ENCODE data around the gene C6.
"Not testable (repeated sequence)": the region's sequence is repeated elsewhere in the genome, so short reads cannot be mapped to it uniquely, and the experiment has no call there.

The C6 gene

GRCh38 chr5:41196197-41196596 is 17.1 kb downstream of the C6 start:
- DNase-seq: no peak

DNA sequence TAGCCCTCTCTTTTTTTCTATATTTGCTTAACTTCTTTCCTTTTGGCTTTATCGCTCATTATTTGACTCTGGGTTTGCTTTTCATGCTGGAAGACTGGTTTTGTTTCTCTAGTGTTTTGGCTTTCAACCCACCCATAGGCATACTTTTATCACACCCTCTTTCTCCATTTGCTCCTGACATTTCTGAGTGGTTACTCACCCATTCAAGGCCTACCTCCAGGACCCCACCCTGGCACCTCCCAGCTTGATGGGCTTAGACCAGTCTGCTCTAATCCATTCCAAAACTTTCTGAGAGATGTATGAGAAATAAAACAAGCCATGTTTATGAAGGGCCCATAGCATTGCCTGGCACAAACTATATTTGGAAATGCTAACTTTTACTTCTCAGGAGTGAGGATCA is 18.1 kb downstream of the C6 start:
- DNase-seq: no peak

DNA sequence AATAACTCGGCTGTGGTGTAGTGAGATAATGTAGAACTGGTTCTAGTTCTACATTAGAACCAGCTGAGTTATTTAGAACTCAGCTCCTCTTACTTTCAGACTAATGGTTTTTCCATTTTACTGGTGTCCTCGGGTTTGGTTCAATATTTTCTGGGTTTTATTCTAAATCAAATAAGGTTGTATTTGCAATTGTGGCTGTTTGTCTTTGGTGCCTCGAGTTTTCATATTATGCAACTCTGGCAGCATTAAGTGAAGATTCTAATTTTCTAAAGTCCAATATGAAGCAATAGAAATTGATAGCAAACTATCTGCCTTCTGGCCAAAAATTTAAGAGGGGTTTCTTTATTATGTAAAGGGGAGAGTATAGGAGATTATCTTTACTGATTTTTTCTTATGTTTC is 19.0 kb downstream of the C6 start:
- DNase-seq: no peak

DNA sequence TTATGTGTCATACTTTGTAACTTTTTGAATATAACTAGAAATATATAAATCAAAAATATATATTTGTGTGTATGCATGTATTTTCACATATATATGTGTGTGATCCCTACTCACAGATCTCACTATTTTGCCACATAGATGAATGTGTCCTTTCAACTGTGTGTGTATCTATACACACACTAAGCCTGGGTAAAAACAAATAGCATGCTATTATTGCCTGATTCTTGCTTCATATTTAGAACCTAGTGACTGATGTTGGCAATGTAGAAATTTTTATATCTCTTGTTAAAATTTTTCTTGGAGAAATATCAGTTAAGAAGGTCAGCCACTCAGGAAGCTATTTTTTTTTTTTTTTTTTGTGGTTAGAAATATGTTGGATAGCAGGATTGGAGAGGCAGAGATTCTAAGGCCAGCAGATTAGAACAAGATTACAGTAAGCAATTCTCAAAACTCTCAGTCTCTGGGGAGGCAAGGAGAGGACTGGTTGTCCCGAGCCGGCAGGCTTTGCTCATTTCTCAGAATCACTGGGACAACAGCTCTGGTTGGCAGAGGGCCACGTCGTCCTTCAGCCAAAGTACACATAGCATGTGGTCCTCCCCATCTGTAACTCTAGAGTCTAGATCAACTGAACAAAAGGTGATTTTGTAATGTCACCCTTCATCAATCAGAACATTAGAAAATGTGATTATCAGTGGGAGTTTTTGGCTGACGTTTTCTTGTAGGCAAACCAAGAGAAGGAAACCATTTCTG is 19.7 kb downstream of the C6 start:
- peak; percentile 13 for DNase-seq

- no peak for DNase-seq
Observed at GRCh38 chr5:41191249-41191648, 22.1 kb downstream of the C6 start.

GRCh38 chr5:41186143-41186542 is 27.2 kb downstream of the C6 start:
- DNase-seq: no peak

DNA sequence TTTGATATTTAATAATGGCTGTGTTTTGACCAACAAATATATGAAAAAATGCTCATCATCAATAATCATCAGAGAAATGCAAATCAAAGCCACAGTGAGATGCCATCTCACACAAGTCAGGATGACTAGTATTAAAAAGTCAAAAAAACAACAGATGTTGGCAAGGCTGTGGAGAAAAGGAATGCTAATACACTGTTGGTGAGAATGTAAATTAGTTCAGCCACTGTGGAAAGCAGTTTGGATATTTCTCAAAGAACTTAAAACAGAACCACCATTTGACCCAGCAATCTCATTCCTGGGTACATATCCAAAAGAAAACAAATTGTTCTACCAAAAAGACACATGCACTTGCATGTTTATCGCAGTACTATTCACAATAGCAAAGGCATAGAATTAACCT is 30.0 kb downstream of the C6 start:
- DNase-seq: not testable (repeated sequence)

GRCh38 chr5:41182666-41183065 is 30.7 kb downstream of the C6 start:
- DNase-seq: no peak

DNA sequence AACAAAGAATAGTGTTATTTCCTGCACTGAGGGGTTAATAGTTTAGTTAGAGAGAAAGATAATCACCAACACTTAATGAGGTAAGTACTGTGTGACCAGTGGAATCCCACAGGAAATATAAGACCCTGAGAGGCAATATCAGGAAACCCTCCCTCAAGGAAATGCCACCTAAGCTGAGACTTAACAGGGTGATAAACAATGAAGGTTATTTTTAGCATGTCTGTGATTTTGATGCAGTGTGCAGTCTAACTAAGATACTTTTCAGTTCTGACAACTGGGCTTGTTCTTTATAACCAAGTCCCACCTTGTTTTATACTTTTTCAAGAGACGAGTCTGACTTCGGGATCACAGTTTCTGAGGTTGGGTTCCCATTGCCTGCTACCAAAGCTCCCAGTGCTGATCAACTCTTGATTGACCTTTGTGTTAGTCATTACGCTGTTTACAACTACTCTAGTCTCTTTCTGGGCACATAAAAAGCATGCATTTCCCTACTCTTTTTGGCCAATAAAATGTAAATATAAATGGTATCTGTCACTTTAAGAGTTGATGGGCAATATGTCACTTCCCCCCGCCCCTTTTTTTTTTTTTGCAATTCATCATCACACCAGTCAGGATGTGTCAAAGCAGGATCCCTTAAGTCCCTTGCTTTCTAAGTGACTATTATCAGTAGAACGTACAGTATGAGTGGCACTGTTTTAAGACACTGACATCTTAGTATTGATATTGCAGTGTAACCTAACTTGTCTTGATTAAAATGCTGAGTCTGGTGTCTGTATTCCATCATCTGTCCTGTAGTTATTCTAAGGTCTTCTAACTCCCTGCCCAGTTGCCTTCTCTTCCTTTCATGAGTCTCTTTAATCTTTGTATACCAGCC is 31.4 kb downstream of the C6 start:
- DNase-seq: no peak

GRCh38 chr5:41176952-41177351 is 36.4 kb downstream of the C6 start:
- no peak for DNase-seq

DNA sequence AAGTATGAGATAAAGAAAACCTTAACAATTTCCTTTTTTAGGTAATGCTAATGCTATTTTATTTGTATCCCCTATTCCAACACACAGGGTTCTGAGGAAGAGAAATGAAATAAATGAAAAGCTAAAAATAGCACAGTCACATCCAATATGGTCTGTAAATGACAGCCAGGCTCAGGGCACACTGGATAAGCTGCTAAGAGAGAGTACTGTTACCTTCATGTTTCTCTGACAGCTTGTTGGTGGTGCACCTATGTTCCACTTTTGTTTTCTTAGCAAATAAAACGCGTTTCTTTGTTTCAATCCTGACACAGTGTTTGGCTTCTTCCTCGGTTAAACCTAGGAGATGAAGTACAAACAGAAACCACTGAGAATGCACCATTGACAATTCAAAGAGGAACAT is 41.3 kb downstream of the C6 start:
- DNase-seq: no peak

- no peak for DNase-seq
Observed at GRCh38 chr5:41161271-41161670, 52.1 kb downstream of the C6 start.

- DNase-seq: no peak
Observed at GRCh38 chr5:41157272-41157894, 55.9 kb downstream of the C6 start.

DNA sequence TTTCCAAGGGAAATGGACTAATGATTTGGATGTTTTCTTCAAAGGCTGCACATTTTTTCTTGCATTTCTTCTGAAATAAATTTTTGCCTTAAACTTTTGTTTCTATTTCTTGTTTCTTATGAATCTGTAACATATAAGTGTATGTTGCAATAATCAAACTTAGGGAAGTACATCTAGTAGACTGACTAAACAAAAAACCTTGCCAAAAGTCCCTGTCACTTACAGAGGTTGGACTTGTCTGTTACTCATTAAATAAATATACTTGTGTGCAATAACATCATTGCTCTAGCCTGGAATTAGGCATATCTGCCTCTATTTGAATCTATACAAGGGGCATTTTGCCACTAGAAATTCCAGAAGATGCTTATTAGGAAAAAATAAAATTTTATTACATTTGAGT is 56.6 kb downstream of the C6 start:
- no peak for DNase-seq

DNA sequence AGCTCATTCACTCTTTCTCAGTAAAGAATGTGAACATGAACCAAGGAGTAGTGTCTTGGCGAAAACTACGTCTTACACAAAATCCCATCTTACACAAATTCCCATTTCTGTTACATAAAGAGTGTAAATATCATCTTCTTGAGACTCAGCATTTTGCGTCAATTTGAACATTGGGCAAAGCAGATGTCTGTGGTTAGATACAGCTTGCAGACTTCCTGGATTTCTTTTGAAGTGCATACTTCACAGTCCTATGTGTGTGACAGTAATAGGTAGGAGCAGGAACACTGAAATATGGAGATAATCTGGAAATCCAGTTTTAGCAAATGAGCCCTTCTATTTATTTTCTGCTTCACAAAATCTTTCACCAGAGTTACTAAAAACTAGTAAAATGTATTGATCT is 58.8 kb downstream of the C6 start:
- DNase-seq: no peak

- DNase-seq: no peak
Observed at GRCh38 chr5:41151564-41151963, 61.8 kb downstream of the C6 start.

DNA sequence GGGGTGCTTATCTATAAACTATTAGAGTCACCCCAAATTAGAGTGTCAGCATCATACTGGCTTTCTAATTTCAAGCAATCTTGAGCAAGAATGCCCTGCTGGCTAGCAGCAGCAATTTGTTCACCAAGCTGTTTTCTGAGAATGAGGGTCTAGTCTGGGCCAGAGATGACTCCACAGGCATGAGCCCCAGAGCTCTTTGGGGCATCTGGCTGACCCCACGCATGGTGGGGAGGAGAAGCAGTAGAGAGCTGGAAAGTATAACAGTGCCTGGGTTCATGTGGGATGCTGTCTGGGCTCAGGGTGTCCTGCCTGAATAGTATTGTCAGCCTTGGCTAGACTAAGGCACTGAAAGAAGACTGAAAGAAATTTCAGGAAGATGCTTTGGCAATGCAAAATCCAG is 64.9 kb downstream of the C6 start:
- no peak for DNase-seq

- DNase-seq: no peak
Observed at GRCh38 chr5:41145306-41145705, 68.0 kb downstream of the C6 start.

GRCh38 chr5:41143131-41143901 is 70.0 kb downstream of the C6 start:
- DNase-seq: no peak

- DNase-seq: no peak
Observed at GRCh38 chr5:41127967-41128690, 85.2 kb downstream of the C6 start.

GRCh38 chr5:41122459-41122858 is 90.9 kb downstream of the C6 start:
- no peak for DNase-seq

DNA sequence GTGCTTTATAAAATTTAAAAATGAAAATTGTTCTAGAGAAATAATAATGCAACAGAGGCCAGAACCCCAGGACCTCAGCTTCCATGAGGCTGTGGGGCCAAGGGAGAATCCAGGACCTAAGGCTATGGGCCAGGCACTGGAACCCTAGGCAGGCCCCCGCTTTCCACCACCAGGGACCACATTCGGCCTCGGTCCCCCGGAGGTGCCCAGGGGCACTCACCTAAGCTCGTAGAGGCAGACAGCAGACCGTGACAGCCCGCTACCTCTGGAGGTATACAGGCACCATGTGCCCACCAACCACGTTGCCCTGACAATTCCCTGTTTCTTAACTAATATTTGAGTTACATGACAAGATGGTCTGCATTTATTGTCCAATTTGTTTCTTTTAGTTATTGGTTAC is 92.7 kb downstream of the C6 start:
- DNase-seq: no peak
